HG03575 (cell line): ENCODE results near the gene GNB4.

Experiments
- ATAC-seq: cut with Tn5 transposase; IDR thresholded peaks from one replicate; pipeline ENCODE4 v1.9.1; 2021; ENCODE audit not compliant: unreplicated experiment, insufficient number of reproducible peaks, low FRiP score; ENCODE audit errors: extremely low read depth

Gene GNB4

DNA sequence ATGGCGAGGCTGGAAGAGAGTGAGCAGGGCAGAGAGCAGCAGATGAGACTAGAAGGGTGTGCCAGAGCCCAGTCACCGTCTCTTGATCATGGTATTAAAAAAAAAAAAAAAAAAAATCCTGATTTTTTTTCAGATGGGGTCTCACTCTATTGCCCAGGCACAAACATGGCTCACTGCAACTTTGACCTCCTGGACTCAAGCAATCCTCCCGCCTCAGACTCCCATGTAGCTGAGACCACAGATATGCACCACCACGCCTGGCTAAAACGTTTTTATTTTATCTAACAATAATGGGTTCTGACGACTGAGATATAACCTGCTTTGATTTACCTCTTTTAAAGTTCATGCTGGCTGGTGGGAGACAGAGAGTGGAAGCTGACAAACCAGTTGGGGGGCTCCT is 4.0 kb downstream of the GNB4 start:
- no peak for ATAC-seq

DNA sequence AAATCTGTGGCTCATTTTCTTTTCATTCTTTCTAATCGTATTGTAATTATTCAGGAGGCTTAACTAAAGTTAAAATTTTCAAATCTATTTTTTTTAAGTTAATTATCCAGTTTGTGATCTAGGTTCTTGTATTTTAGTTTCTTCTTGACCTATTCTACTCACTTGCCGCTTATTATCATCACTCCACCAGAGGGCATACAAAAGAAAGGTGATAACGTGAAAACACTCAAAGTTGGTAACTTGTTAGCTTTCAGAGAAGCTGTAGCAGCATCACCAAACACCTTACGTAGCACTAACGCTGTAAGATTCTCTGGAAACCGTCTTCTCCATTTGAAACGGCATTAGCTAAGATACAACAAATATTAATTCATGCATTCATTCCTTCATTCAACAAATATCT is 4.8 kb downstream of the GNB4 start:
- ATAC-seq = no peak

DNA sequence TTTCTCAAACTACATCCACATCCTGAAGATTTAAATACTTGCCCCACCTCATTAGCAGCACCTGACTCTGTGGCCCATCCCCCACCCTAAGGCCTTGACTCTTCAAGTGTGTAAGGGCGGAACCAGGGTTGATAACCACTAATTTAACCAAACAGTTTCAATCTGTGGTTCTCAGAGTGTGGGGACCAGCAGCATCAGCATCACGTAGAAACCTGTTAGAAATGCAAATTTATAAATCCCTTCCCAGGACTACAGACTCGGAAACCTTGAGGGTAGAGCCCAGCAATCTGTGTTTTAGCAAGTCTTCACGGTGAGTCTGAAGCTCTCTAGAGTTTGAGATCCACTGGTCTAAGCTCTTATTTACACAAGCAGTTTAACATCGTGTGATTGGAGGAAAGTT is 12.4 kb downstream of the GNB4 start:
- ATAC-seq = no peak

DNA sequence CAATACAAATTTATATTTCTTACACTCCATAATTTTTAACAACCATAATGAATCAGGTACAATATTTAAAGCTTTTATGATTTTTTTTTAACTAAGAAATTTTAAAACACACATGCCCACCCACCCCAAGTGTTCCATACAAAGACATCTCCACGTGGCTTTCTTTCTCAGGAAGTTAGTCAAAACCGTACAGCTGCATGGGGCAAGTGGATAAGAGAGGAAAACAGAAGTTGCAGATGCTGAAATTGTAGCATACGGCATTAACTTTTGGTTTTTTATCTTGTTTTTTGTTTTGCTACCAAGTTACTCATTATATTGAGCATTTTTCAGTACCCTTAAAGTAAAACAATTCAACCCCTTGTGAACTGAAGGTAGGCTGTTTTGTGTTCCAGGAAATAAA is 14.8 kb downstream of the GNB4 start:
- no peak for ATAC-seq

DNA sequence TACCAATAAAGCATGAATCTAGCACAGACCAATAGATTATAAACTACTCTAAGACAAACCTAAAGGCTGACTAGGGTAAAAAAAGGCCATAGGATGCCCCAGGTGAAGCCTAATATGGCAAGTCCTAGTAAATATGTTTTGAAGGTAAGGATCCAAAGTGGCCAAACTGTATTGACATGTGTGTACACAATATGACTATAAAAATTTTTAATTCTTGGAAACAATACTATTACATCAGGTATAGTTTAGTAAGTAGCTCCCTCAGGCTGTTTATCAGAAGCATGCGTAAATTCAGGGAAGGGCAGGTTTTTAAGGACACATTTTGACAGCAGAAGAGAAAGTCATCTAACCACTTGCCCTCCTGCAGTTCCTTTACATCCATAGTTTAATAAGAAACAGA is 18.8 kb downstream of the GNB4 start:
- no peak for ATAC-seq

DNA sequence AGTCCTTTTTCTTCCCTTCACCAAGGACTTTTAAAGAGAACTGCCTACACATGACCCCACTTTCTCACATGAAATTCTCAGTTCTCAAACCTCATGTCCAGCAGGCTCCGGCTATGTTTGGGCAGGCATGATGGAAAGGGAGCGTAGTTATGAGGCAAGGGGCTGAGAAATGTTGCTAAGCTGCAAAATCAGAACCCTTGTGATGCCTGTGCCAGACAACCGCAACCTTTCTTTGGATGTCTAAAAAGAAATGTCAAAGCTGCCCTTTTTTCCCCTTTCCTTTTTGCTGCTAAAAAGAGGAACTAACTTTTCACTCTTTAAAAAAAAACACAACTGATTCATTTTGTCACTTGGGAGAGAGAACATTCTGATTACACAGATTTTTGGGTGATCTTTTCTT is 19.2 kb downstream of the GNB4 start:
- ATAC-seq = no peak

DNA sequence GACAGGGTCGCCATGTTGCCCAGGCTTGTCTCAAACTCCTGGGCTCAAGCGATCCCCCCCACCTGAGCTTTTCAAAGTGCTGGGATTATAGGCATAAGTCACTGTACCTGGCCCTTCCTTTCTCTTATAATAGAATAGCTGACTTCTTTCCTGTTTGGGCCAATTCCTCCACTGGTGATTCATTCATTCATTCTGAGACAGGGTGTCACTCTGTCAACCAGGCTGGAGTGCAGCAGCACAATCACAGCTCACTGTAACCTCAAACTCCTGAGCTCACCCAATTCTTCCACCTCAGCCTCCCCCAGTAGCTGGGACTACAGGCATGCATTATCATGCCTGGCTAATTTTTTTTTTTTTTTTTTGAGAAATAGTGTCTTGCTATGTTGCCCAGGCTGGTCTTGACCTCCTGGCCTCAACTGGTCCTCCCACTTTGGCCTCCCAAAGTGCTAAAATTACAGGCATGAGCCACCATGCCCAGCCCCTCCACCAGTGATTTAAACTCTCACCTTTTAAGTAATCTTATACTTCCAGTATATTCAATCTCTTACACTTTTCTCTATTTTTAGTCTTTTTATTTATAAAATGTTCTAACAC is 20.9 kb downstream of the GNB4 start:
- no peak for ATAC-seq

DNA sequence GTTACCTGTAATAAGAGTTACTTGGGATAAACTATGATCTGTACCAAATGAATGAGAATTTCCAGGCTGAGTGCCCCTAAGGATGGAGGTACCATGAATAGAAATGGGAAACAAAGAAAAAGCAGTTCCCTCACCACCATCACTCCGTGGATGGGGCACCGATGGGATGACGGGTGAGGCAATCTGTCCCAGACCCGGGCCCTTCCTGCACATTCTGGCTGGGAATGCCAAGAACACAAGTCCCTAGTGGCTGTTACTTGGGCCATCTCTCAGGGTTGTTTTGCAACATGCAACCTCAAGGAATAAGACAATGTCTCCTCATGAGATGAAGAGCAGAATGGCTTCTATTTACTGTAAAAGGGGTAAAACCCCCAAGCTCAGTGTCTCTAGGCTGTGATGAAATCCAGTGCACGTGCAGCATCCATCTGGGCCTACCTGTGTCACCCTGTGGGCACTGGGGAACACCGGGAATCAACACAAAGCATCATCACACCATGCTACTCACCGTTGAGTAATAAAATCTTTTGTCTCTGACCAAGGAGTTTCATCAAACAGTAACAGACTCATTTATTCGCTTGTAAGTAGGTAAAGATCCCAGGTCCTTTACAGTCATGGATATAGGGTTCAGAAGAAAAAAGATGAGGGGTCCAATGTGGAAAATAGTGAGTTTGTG is 22.3 kb downstream of the GNB4 start:
- ATAC-seq = no peak

DNA sequence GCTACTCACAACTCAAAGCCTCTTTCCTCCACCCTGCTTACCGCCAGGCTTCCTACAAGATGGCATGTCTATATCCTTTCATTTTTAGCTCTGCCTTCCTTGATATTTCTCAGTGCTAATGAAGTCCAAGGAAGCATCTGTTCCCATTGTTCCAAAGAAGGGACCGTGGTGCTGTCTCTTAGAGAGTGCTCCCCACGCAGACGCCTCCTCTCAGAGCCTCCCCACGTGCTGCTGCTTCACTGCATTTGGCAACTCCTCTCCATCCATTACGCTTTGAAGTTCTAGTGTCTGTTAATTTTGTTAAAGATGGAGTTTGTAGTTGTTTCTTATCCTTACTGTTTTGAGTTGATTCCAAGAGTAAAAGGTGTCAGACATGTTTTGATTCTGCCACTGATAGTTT is 26.2 kb downstream of the GNB4 start:
- no peak for ATAC-seq

DNA sequence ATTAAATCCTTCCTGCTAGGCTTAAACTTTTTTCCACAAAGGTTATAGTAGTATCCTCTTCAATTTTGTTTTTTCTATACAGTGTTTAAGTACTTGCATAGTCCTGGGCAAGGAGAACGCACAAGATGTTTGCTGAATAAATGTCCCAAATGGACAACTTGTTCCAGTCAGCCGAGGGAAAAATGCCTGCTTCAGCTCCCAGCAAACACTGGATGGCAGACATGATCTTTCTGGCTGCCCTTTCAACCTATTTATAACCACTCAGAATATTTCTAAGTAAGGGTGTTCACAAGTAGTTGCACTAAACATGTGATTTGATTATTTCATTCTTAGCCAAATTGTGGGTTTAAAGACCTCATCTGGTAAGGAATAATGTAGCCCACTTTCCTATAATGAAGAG is 29.8 kb downstream of the GNB4 start:
- no peak for ATAC-seq

DNA sequence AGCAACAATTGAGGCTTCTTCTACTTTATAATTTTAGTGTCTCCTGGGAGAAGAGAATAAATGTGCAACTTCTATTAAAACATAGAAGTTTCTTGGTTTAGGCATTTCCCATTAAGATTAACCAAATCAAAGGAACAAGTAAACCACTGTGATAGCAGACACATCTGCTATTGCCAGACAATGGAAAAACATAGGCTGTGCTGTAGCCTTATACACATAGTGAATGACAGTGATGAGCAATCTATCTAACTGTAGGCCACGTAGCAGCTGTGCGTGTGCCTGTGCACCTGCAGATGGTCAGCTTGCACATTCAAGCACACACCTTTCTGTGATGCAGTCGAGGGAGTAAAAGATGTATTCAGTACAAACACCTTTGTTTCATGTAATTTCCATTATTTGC is 32.7 kb downstream of the GNB4 start:
- ATAC-seq = no peak

DNA sequence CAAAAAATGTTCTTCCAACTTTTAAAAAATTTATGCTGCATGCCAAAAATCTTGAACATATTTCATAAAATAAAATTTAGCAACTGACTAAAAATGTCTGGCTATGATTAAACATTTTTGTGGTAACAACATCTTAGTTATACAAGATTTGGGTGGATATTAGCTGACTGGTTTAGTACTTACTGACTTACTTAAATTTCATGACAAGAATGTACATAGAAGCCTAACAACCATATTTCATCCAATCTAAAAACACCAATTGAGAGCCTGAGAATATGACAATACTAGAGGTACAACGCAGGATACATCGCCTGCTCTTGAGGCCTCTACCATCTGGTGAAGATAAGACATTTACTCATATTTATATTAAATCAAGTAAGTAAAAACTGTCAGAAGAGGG is 34.6 kb downstream of the GNB4 start:
- ATAC-seq = no peak

DNA sequence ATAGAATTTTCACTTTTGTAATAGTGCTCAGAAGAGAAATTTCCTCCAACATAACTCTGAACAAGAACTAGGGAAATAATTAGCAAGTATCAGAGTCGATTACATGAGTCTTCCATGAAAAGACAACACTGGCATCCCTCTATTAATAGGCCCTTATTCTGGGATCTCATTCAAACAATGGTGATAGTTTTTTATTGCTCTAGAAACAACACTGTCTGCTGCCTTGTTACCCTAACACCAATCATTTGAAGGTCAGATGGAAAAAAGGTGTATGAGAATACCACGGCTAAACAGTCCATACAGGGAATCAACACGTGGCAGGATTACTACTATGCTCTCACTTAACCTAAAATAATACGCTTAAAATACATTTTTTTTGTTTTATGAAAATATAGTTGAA is 35.9 kb downstream of the GNB4 start:
- no peak for ATAC-seq

DNA sequence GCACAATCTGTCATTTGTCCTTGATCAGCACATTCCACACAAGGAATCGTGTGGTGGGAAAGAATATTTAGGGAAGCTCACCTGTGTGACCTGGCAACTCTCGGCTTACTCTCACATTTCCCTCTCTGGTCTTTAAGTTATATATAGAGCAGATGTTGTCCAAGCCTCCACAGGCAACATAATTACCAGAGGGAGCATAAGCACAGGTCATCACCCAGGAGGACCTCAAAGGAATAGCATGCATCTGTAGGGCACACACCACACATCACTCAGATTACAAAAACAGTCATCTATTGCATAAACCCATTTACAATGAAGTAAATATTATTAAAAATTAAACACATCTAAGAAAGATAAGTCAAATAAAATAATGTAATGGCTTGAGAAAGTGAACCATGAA is 36.5 kb downstream of the GNB4 start:
- ATAC-seq = no peak

DNA sequence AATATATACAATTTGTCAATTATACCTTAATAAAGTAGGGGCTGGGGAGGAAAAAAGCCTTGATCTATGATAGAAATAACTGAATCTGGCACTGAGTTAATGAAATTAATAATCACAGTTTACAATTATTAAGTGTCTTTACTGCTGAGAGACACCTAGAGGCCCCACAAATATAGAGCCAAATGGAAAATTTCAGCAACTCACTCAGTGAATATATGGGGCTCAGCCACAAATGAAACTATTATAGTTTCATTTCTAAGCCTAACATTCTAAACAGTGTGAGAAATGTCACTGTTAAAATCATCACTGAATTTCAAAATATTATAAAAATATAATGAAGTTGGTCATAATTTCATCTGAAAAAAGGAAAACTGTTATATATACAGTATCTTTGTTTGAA is 40.3 kb downstream of the GNB4 start:
- ATAC-seq = no peak

DNA sequence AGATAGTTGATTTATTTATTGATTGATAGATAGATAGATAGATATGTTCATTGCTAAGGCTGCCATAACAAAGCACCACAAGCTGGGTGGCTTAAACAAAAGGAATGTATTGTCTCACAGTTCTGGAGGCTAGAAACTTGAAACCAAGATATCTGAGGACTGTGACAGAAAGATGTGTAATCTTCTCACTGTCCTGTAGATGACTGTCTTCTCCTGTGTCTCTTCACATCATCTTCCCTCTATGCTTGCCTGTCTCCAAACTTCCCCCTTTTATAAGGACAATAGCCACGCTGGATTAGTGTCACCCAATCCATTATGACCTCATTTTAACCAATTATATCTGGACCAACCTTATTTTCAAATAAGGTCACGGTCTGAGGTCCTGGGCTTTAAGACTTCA is 40.9 kb downstream of the GNB4 start:
- no peak for ATAC-seq

DNA sequence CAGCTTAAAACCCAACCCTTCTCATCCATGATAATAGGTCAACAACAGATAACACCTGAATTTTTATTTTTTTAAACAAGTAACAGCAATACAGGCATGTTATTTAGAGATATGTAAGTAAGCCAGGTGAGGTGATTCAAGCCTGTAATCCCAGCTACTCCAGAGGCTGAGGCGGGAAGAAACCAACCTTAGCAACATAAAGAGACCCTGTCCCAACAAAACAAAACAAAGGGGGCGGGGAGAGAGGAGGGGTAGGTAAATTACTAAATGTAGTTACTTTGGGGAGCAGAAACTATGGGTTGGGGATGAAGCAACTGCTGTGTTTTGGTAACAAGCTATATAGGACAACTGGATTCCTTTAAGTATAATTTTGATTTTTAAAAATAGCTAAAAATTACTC is 47.0 kb downstream of the GNB4 start:
- no peak for ATAC-seq

DNA sequence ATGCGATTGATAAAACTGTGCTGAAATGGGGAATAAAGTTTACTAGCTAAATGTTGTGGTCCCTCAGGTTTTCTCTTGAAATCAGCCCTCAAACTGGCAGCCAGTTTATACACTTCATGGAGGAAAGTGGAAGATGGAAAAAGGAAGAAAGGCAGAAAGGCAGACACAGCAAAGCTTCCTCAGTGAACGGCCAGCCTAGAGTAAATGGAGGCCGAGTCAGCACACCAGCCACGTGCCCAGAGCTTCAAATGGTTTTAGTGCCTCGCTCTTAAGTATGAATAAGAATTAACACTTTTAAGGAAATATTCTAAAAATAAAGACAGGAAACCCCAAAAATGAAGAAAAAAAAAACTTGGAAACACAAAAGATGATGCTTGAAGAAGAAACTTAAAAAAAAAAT is 48.3 kb downstream of the GNB4 start:
- no peak for ATAC-seq

DNA sequence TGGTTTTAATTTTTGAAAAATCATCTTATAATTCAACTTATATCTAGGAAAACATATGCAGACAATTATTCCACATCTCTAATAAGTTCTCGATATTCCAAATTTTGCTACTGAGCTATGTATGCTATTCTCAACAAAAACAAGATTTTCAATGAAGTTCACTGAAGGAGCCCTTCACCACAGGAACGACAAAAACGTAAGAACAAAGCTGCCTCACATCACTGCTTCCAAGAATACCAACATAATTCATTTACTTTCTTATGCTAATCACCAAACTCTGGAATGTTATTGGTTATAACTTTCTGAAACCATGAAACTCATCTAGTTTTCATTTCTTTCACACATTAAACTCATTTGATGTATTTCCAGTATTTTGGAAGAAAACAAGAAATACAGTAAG is 49.7 kb downstream of the GNB4 start:
- no peak for ATAC-seq

DNA sequence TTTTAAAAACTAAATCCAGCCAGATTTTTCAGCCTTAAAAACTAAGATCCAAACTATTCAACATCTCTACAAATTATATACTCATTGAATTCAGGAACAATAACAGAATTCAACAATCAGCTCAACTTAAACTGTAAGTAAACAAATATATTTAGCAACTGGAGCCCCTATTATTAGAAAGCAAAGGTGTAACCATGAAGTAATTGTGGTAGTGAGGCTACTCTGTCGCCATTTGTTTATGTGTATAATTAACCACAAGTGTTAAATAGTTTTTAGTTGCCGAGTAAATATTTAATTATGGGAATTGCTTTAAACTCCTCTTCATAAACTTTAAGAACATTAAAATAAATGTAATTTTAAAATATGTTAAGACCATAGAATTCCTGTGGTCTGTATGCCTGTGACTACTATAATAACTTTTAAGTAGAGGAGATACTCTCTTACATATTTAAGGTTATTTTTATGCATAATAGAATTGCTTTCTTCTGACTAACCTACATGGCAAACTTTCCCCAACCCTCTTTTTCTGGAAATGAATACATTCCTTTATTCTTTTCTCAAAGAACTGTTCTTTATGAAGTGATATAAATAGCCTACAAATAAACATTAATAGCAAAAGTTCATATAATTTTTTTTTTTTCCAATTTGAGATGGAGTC is 52.6 kb downstream of the GNB4 start:
- no peak for ATAC-seq

DNA sequence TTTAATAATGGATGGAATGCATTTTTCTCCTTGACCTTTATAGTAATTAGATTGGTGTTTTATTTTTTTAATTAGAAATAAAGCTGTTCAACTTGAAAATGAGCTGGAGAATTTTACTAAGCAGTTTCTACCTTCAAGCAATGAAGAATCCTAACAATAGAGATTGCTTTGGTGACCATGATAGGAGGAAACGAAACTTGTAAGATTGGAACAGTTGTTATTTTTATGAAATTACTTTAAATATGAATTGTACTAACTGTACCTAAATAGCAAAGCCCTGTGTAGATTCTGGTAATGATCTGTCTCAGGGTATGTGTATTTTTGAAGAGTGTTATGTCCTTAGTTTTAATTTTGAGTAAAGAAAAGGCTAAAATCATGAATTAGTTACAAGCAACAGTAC is 59.4 kb downstream of the GNB4 start:
- no peak for ATAC-seq
